GM21360 (cell line): ENCODE results near the gene KLHL26.

Source experiments
- ATAC-seq: cut with Tn5 transposase; IDR thresholded peaks from one replicate; pipeline ENCODE4 v1.9.1; 2021; ENCODE audit warnings: mild to moderate bottlenecking, moderate library complexity; ENCODE audit not compliant: unreplicated experiment

KLHL26 gene

GRCh38 chr19:18712981-18713380 lies 76.2 kb downstream of the KLHL26 start:
- ATAC-seq, result no peak

GRCh38 chr19:18713550-18714117 lies 76.8 kb downstream of the KLHL26 start:
- no peak for ATAC-seq

- no peak for ATAC-seq
Measured at GRCh38 chr19:18715416-18715815, 78.6 kb downstream of the KLHL26 start.

GRCh38 chr19:18716857-18717256 lies 80.0 kb downstream of the KLHL26 start:
- no peak for ATAC-seq

GRCh38 chr19:18717601-18718000 lies 80.8 kb downstream of the KLHL26 start:
- no peak for ATAC-seq

- ATAC-seq, result no peak
Measured at GRCh38 chr19:18718015-18718526, 81.2 kb downstream of the KLHL26 start.

- ATAC-seq, result no peak
Measured at GRCh38 chr19:18718846-18719458, 82.1 kb downstream of the KLHL26 start.

- ATAC-seq, result no peak
Measured at GRCh38 chr19:18719541-18719940, 82.7 kb downstream of the KLHL26 start.
